ENCODE data around the gene ENPP3.

GRCh38 chr6:131654326-131654725, 17.2 kb downstream of the ENPP3 start:
- no peak for TF ChIP-seq CTCF (conservative IDR thresholded peaks at IDR 0.05 in 1 of 2, IDR thresholded peaks at IDR 0.05 in 1 of 2; ENCODE audit: extremely low read depth in 1 of 2, insufficient read depth in 1 of 2, low read depth in 1 of 2, low read length in 2 of 2)
- no peak for TF ChIP-seq EZH2 (IDR thresholded peaks at IDR 0.05; ENCODE audit: borderline replicate concordance, low read length)

All from mammary epithelial cell (primary cell).